Activated CD4-positive, alpha-beta T cell treated with anti-CD3 and anti-CD28 coated beads, Interleukin-2, amount 50 U/mL, for 16 hours (primary cell): ENCODE data around the gene NT5M.
A peak's percentile ranks its signal among the peaks of the same experiment; 100 is the strongest.
"Not testable (repeated sequence)": the region's sequence is repeated elsewhere in the genome, so short reads cannot be mapped to it uniquely, and the experiment has no call there.

Experiments used
- DNase-seq: peaks from one replicate; pipeline ENCODE4 v3.0.0-alpha.2; 2020

NT5M gene

GRCh38 chr17:17303010-17303846 is at the start of gene NT5M:
Gene NT5M, plus strand, starts transcription at chr17:17303373. Its CDS starts 178 bp downstream, at chr17:17303551.
- peak; percentile 80 for DNase-seq

- no peak for DNase-seq
Observed at GRCh38 chr17:17253406-17253805, 49.8 kb upstream of the NT5M start.

- no peak for DNase-seq
Observed at GRCh38 chr17:17254036-17254435, 49.1 kb upstream of the NT5M start.

- not testable (repeated sequence) for DNase-seq
Observed at GRCh38 chr17:17255689-17256088, 47.5 kb upstream of the NT5M start.

- no peak for DNase-seq
Observed at GRCh38 chr17:17256316-17256715, 46.9 kb upstream of the NT5M start.

GRCh38 chr17:17258011-17258410 is 45.2 kb upstream of the NT5M start:
- no peak for DNase-seq

GRCh38 chr17:17258998-17259397 is 44.2 kb upstream of the NT5M start:
- no peak for DNase-seq

- no peak for DNase-seq
Observed at GRCh38 chr17:17264430-17264829, 38.7 kb upstream of the NT5M start.

GRCh38 chr17:17269926-17270773 is 33.0 kb upstream of the NT5M start:
- peak; percentile 18 for DNase-seq

- no peak for DNase-seq
Observed at GRCh38 chr17:17275971-17276370, 27.2 kb upstream of the NT5M start.

GRCh38 chr17:17277431-17277830 is 25.7 kb upstream of the NT5M start:
- not testable (repeated sequence) for DNase-seq

GRCh38 chr17:17279316-17279715 is 23.9 kb upstream of the NT5M start:
- DNase-seq: no peak

GRCh38 chr17:17280613-17281549 is 22.3 kb upstream of the NT5M start, which contains the start of gene COPS3:
Gene COPS3, minus strand, starts transcription at chr17:17281246. Its CDS starts 60 bp downstream, at chr17:17281186.
- DNase-seq: peak; percentile 98

GRCh38 chr17:17285951-17286350 is 17.2 kb upstream of the NT5M start:
- no peak for DNase-seq

GRCh38 chr17:17289086-17289485 is 14.1 kb upstream of the NT5M start:
- no peak for DNase-seq

GRCh38 chr17:17289701-17290100 is 13.5 kb upstream of the NT5M start:
- DNase-seq: no peak

GRCh38 chr17:17295141-17295540 is 8.0 kb upstream of the NT5M start:
- DNase-seq: no peak

- DNase-seq: no peak
Observed at GRCh38 chr17:17297217-17297616, 6.0 kb upstream of the NT5M start.

GRCh38 chr17:17298108-17298507 is 5.1 kb upstream of the NT5M start:
- no peak for DNase-seq

GRCh38 chr17:17300624-17301568 is 2.3 kb upstream of the NT5M start:
- peak; percentile 50 for DNase-seq

- not testable (repeated sequence) for DNase-seq
Observed at GRCh38 chr17:17301659-17302058, 1.5 kb upstream of the NT5M start.
